ENCODE results near the gene NCAN.

The NCAN gene

DNA sequence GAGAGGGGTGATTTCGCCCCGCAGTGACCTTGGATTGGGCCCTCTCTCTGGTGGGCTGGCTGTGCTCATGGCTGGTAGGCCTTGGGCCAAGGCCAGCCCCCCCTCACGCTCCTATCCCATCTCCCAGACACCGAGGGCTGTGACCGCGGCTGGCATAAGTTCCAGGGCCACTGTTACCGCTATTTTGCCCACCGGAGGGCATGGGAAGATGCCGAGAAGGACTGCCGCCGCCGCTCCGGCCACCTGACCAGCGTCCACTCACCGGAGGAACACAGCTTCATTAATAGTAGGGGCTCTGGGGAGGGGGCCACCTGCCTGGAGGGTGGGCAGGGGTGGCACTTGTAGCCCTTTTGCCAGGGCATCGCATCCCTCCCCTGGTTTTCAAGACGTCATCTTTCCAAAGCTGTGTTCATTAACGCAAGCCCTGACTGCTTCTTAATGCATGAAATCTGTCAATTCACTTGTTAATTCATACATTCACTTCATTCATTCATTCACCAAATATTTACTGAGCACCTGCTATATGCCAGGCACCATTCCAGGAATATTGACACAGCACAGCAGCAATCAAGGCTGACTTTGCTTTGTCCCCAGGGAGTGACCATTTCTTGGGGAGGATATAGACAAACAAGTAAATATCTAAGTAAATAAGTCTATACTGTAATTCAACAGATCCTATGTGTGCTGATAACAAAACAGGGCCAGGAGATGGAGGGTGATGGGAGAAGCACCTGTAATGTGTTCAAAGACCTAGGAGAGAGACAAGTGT is 26.6 kb downstream of the NCAN start:
- Histone ChIP-seq H3K4me3 (replicated peaks; ENCODE audit: insufficient read depth, low read length) (no peak overlapping the region), H3K27ac (replicated peaks) (no peak overlapping the region), H3K27me3 (ENCODE audit: insufficient read depth, poor library complexity, severe bottlenecking) (no peaks in the 10 kb centered on the region)
- TF ChIP-seq, protein P1, sequence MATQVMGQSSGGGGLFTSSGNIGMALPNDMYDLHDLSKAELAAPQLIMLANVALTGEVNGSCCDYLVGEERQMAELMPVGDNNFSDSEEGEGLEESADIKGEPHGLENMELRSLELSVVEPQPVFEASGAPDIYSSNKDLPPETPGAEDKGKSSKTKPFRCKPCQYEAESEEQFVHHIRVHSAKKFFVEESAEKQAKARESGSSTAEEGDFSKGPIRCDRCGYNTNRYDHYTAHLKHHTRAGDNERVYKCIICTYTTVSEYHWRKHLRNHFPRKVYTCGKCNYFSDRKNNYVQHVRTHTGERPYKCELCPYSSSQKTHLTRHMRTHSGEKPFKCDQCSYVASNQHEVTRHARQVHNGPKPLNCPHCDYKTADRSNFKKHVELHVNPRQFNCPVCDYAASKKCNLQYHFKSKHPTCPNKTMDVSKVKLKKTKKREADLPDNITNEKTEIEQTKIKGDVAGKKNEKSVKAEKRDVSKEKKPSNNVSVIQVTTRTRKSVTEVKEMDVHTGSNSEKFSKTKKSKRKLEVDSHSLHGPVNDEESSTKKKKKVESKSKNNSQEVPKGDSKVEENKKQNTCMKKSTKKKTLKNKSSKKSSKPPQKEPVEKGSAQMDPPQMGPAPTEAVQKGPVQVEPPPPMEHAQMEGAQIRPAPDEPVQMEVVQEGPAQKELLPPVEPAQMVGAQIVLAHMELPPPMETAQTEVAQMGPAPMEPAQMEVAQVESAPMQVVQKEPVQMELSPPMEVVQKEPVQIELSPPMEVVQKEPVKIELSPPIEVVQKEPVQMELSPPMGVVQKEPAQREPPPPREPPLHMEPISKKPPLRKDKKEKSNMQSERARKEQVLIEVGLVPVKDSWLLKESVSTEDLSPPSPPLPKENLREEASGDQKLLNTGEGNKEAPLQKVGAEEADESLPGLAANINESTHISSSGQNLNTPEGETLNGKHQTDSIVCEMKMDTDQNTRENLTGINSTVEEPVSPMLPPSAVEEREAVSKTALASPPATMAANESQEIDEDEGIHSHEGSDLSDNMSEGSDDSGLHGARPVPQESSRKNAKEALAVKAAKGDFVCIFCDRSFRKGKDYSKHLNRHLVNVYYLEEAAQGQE (IDR thresholded peaks at IDR 0.05; ENCODE audit: insufficient replicate concordance, low read depth): no peak
- TF ChIP-seq POLR2AphosphoS5 (IDR thresholded peaks at IDR 0.05; ENCODE audit: low read depth) (no peak), SPI1 (IDR thresholded peaks at IDR 0.05; ENCODE audit: borderline replicate concordance, low read depth) (no peak), GABPA (IDR thresholded peaks at IDR 0.05; ENCODE audit: low read depth) (no peak)
- TF ChIP-seq, protein P2, sequence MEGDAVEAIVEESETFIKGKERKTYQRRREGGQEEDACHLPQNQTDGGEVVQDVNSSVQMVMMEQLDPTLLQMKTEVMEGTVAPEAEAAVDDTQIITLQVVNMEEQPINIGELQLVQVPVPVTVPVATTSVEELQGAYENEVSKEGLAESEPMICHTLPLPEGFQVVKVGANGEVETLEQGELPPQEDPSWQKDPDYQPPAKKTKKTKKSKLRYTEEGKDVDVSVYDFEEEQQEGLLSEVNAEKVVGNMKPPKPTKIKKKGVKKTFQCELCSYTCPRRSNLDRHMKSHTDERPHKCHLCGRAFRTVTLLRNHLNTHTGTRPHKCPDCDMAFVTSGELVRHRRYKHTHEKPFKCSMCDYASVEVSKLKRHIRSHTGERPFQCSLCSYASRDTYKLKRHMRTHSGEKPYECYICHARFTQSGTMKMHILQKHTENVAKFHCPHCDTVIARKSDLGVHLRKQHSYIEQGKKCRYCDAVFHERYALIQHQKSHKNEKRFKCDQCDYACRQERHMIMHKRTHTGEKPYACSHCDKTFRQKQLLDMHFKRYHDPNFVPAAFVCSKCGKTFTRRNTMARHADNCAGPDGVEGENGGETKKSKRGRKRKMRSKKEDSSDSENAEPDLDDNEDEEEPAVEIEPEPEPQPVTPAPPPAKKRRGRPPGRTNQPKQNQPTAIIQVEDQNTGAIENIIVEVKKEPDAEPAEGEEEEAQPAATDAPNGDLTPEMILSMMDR (IDR thresholded peaks at IDR 0.05; ENCODE audit: insufficient read depth, low read length): no peak
- DNase-seq (ENCODE audit: low read depth in 1 of 2, low spot score in 1 of 2): no peak

DNA sequence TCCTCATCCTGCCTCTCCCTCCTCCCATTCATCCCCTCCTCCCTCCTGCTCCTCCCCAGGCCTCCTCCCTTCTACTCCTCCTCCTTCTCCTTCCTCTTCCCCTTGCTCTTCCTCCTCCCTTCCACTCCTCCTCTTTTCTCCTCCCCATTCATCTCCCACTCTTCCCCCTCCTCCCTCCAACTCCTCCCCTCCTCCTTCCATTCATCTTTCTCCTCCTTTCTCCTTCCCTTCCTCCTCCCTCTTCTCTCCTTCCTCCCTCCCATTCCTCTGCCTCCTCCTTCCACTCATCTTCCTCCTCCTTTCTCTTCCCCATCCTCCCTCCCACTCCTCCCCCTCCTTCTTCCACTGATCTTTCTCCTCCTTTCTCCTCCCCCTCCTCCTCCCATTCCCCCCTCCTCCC is 27.9 kb downstream of the NCAN start:
- DNase-seq (ENCODE audit: low read depth in 1 of 2, low spot score in 1 of 2): no peak
- no peak overlapping the region for H3K4me3 ChIP-seq (replicated peaks; ENCODE audit: insufficient read depth, low read length)
- TF ChIP-seq SPI1 (IDR thresholded peaks at IDR 0.05; ENCODE audit: borderline replicate concordance, low read depth): no peak
- TF ChIP-seq, protein P2 (IDR thresholded peaks at IDR 0.05; ENCODE audit: insufficient read depth, low read length): no peak
- TF ChIP-seq POLR2AphosphoS5 (IDR thresholded peaks at IDR 0.05; ENCODE audit: low read depth): no peak
- TF ChIP-seq, protein P1 (IDR thresholded peaks at IDR 0.05; ENCODE audit: insufficient replicate concordance, low read depth): no peak
- TF ChIP-seq GABPA (IDR thresholded peaks at IDR 0.05; ENCODE audit: low read depth): no peak
- H3K27me3 ChIP-seq (ENCODE audit: insufficient read depth, poor library complexity, severe bottlenecking): no peaks in the 10 kb centered on the region
- H3K27ac ChIP-seq (replicated peaks): no peak overlapping the region

DNA sequence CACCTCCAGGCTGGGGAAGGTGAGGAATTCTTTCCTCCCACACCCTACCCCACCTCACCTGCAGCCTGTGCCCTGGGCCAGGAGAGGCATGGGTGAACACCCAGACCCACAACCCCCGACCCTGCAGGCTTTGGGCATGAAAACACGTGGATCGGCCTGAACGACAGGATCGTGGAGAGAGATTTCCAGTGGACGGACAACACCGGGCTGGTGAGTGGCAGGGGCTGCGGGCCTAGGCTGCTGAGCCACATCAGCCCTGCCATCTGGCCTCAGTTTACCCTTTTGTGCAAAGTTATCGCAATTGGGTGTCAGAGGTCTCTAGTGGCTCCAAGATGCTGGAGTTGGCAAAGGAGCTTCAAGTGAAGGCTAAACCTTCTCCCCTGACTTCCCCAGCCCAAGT is 28.7 kb downstream of the NCAN start:
- no peak for TF ChIP-seq GABPA (IDR thresholded peaks at IDR 0.05; ENCODE audit: low read depth)
- no peak for TF ChIP-seq SPI1 (IDR thresholded peaks at IDR 0.05; ENCODE audit: borderline replicate concordance, low read depth)
- TF ChIP-seq, protein P1 (IDR thresholded peaks at IDR 0.05; ENCODE audit: insufficient replicate concordance, low read depth): no peak
- DNase-seq (ENCODE audit: low read depth in 1 of 2, low spot score in 1 of 2): no peak
- no peak overlapping the region for H3K4me3 ChIP-seq (replicated peaks; ENCODE audit: insufficient read depth, low read length)
- no peak overlapping the region for H3K27ac ChIP-seq (replicated peaks)
- no peaks in the 10 kb centered on the region for H3K27me3 ChIP-seq (ENCODE audit: insufficient read depth, poor library complexity, severe bottlenecking)

All from HL-60 (cell line).